ENCODE results near the gene PATJ.
A peak's percentile ranks its signal among the peaks of the same experiment; 100 is the strongest.
"Not testable (repeated sequence)": the region's sequence is repeated elsewhere in the genome, so short reads cannot be mapped to it uniquely, and the experiment has no call there.

PATJ gene, protein sequence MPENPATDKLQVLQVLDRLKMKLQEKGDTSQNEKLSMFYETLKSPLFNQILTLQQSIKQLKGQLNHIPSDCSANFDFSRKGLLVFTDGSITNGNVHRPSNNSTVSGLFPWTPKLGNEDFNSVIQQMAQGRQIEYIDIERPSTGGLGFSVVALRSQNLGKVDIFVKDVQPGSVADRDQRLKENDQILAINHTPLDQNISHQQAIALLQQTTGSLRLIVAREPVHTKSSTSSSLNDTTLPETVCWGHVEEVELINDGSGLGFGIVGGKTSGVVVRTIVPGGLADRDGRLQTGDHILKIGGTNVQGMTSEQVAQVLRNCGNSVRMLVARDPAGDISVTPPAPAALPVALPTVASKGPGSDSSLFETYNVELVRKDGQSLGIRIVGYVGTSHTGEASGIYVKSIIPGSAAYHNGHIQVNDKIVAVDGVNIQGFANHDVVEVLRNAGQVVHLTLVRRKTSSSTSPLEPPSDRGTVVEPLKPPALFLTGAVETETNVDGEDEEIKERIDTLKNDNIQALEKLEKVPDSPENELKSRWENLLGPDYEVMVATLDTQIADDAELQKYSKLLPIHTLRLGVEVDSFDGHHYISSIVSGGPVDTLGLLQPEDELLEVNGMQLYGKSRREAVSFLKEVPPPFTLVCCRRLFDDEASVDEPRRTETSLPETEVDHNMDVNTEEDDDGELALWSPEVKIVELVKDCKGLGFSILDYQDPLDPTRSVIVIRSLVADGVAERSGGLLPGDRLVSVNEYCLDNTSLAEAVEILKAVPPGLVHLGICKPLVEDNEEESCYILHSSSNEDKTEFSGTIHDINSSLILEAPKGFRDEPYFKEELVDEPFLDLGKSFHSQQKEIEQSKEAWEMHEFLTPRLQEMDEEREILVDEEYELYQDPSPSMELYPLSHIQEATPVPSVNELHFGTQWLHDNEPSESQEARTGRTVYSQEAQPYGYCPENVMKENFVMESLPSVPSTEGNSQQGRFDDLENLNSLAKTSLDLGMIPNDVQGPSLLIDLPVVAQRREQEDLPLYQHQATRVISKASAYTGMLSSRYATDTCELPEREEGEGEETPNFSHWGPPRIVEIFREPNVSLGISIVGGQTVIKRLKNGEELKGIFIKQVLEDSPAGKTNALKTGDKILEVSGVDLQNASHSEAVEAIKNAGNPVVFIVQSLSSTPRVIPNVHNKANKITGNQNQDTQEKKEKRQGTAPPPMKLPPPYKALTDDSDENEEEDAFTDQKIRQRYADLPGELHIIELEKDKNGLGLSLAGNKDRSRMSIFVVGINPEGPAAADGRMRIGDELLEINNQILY (N-terminal part only)

DNA sequence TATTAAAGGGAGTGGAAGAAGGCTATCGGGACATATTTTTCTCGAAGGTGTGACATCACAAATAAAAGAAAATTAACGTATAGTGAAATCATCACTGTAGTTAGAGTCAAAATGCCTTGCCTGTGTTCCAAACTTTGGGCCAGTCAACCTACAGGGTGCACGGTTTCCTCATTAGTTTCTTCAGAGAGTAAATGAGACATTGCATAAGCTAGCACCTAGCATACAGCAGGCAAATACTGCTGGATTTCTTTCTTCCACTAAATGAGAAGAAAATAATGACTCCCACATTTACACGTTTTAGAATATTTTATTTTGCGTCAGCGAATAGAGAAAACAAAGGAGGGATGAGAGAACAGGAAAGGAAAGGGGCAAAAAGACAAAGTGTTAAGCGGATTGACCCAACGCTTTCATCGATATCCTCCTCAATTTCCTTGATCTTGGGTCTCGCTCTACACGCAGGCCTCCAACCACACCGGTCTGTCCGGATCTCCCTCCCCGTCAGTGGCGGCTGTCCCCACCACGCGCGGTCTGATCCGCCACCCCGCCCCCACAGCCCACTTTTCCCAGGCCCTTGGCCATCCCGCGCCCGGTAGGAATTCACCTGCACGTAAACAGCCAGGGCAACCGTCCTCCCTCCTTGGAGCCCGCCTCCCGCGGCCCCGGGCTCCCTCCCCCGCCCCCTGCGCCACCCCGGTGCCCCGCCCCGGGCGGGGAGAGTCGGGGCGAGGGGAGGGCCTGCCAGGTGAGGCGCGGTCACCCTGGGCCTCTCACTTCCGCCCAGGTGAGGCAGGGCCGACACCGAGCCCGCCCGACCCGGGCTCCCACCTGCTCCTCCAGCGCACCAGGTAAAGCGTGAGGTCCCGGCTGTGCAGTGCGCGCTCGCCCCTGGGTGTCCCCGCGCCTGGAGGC is at the start of gene PATJ:
TSS of gene PATJ (plus strand) at position 770 of the 909 bp plus-strand sequence. CDS start 20,413 bp downstream, outside the sequence.
- peak; percentile 66 for DNase-seq (ENCODE audit: low read depth)

DNA sequence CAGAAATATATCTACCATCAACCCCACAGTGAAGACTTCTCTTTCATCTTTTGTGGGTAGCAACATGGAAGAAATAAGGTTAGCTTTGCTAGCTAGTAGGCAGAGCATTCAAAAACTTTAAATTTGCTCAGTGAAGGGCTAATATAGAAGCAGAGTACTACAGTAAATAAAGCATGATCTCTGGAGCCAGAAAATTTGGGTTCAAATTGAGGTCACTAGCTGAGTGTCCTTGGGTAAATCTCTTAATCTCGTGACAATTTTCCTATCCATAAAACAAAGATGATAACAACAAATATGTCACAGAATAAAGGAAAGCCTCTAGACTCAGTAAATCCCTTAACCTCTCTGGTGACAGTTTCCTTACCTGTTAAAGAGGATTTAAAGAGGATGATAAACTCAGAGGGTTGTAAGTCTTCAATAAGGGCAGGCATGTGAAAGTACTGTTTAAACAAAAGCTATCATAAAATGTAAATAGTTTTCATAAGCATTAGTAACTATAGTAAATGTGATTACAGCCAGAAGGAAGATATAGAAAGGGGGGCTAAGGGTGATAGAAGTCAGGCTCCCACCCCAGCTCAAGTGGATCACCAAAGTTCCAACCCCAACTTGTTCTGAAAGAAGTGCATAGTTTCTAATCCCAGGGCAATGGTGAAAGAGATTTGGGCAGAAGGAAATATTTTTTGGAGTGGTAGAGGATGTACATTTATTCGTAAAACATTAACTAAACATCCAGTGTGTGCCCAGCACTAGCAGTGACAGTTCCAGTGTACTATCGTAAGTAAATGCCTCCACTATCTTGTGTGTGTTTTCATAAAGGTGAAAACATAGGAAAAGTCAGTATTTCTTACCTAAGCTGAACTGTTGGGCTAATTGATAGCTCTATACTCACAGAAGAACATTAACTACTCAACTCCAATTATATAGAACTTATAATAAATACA is 42.1 kb upstream of the PATJ start:
- no peak for DNase-seq (ENCODE audit: low read depth)

DNA sequence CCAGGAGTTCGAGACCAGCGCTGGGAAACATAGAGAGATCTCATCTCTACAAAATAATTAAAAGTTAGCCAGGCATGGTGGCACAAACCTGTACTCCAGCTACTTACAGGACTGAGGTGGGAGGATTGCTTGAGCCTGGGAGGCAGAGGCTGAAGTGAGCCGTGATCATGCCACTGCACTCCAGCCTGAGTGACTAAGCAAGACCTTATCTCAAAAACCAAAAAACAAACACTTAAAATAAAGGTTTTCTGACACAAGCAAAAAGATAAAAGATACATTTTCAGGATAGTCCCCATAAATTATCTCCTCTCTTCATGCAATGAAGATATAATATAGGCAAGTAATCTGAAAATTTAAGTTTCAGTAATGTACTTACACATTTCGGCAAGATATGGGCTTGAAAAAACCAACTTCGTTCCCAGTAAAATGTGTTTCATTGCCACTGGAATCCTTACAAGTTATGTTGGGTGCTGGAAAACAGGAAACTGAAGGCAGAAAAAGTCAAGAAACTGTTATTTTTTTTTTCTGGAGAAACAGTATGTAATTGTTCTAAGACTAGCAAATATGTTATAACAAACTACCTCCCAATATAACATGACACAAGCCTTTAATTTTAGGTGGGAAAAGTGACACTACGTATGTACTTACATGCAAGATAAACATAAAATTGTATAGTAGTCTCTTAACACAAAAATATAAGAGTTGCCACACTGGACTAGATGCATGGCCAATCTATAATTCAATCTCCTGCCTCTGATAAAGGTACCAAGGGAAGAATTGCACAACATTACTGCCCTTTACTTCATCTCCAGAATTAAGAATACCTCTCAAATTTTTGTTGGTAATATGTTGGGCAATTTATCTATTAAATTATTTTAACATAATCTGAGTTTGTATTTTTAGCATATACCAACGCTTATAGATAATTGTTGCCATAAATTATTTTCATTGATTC is 33.0 kb upstream of the PATJ start:
- no peak for DNase-seq (ENCODE audit: low read depth)

DNA sequence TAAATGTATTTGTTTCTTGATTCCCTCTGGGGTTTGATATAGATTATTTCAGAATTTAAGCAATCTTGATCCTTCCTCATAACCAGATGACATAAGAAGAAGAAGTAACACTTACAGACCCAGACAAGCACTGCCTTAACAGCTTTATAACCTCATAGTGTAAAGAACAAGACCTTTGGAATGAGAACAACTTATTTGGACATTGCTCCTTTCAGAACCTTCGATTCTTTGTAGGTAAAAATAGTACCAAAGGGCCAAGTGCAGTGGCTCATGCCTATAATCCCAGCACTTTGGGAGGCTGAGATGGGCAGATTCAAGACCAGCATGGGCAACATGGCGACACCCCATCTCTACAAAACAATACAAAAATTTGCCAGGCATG is 32.4 kb upstream of the PATJ start:
- no peak for DNase-seq (ENCODE audit: low read depth)

DNA sequence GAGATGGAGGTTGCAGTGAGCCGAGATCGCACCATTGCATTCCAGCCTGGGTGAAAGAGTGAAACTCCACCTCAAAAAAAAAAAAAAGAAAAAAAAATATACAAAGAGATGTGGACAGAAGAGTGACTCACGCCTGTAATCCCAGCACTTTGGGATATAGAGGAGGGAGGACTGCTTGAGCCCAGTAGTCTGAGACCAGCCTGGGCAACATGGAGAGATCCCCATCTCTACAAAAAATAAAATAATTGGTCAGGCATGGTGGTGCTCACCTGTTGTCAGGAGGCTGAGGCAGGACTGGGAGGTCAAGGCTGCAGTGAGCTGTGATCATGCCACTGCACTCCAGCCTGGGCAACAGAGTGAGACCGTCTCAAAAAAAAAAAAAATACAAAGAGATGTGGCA is 31.0 kb upstream of the PATJ start:
- not testable (repeated sequence) for DNase-seq (ENCODE audit: low read depth)

DNA sequence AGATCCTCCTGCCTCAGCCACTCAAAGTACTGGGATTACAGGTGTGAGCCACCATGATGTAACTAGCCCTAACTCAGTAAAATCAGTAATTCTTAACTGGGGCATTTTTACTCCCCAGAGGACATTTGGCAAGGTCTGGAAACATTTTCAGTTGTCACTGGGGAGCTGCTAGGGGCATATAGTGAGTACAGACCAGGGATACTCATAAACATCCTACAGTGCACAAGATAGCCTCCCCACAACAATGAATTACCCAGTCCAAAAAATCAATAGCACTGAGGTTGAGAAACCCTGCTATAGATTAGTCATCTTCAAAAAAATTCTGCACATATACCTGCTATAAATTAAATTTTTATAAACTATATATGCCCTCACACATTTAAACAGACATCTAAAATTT is 30.3 kb upstream of the PATJ start:
- DNase-seq (ENCODE audit: low read depth): no peak

DNA sequence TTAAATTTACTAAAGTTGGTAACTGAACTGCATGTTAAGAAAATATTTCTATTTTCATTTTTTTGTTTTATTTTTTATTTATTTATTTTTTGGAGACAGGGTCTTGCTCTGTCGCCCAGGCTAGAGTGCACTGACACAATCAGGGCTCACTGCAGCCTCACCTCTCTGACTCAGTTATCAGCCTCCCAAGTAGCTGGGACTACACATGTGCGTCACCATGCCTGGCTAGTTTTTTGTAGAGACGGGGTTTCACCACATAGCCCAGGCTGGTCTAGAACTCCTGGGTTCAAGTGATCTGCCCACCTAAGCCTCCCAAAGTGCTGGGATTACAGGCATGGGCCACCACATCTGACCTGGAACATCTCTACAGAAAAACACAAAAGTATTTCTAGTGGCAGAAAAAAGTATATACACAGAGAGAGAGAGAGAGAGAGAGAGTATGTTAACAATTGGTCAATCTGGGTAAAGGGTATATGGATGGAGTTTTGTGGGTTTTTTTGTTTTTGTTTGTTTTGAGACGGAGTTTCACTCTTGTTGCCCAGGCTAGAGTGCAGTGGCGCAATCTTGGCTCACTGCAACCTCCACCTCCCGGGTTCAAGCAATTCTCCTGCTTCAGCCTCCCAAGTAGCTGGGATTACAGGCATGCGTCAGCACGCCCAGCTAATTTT is 23.1 kb upstream of the PATJ start:
- DNase-seq (ENCODE audit: low read depth): not testable (repeated sequence)

DNA sequence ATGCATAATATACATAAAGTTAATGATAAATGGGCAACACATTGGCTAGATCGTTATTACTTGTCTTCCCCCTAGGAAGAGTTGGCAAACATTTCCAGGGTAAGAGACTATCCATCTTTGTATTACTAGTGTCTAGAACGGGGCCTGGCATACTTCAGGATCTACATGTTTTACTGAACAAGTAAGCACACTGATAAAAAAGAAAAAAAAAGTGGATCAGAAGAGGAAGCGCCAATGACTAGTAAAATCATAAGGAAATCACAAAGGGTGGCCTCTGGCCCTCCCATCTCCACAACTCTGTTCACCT is 17.8 kb upstream of the PATJ start:
- no peak for DNase-seq (ENCODE audit: low read depth)

DNA sequence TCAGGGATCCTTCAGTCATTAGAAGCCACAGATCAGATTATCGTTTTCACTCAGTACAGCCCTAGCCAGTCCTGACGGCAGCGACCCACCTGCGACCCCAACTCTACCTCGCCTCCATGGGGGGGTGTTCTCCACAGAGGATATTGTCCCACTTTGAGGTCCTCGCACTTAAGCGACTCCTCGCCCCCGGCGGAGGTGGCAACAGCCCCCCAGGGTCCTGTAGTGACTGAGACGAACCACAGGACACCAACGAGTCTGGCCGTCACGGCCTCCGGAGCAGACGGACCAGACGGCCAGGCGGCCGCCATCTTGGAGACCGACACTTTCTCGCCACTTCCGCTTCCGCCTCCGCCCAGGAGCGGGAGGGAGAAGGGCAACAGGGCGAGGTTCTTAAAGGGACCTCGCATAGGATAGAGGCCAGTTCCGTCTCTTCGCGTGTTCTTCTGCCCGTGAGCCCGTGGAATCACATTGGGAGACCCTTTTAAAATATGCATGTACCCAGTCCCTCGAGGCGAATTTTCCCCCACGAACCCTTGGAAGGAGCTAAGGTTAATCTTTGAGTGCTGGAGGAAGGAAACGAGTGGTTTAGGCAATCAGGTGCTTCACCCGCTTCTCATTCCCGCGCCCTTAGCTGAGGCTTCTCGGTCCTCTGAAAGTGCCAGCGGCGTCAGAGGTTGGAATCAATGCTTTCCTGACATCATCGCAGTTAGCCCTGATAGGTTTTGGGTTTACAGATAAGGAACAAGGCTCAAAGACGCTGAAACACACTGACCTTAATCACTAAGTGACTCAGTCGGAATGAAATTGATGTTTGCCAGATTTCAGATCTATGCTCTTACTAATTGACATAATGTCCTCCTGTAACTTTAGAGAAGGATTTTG is 17.2 kb upstream of the PATJ start, which contains the start of gene TM2D1:
TSS of gene TM2D1 (minus strand) at position 329 of the 882 bp plus-strand sequence. CDS start at position 308, 21 bp downstream.
- DNase-seq (ENCODE audit: low read depth): peak; percentile 81

DNA sequence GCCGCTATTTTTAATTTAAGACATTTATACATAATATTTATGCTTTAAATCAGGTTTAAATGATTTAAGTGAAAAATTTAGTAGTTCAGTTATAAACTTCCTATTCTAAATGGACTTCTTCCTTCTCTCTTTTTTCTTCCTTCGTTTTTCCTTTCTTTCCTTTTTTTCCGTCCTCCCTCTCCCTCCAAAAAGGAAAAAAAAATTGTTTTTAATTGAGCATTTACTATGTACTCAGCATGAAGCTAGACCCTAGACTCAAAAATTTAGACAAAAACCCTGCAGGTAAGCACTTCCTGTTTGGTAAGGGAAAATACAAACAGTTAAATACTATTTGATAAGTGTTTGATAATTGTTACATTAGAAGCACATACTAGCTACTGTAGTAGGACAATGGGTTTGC is 14.7 kb upstream of the PATJ start:
- no peak for DNase-seq (ENCODE audit: low read depth)

DNA sequence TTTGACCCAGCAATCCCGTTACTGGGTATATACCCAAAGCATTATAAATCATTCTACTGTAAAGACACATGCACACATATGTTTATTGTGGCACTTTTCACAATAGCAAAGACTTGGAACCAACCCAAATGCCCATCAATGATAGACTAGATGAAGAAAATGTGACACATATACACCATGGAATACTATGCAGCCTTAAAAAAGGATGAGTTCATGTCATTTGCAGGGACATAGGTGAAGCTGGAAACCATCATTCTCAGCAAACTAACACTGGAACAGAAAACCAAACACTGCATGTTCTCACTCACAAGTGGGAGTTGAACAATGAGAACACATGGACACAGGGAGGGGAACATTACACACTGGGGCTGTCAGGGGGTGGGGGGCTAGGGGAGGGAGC is 11.6 kb upstream of the PATJ start:
- not testable (repeated sequence) for DNase-seq (ENCODE audit: low read depth)

DNA sequence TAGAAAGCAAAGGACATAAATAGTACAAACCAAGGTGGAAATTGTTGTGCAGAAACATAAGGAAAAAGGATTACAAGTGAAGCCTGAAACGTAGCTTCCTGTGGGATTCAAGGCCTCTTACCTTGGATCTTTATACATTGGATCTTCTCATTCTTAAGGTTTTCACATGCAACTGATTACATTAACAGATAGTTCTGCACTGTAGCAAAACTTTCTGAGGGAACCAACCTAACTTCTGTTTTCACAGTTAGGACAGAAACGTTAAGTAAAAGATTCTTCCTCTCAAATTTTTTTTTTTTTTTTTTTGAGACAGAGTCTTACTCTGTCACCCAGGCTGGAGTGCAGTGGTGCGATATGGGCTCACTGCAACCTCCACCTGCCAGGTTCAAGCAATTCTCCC is 9.6 kb upstream of the PATJ start:
- no peak for DNase-seq (ENCODE audit: low read depth)

DNA sequence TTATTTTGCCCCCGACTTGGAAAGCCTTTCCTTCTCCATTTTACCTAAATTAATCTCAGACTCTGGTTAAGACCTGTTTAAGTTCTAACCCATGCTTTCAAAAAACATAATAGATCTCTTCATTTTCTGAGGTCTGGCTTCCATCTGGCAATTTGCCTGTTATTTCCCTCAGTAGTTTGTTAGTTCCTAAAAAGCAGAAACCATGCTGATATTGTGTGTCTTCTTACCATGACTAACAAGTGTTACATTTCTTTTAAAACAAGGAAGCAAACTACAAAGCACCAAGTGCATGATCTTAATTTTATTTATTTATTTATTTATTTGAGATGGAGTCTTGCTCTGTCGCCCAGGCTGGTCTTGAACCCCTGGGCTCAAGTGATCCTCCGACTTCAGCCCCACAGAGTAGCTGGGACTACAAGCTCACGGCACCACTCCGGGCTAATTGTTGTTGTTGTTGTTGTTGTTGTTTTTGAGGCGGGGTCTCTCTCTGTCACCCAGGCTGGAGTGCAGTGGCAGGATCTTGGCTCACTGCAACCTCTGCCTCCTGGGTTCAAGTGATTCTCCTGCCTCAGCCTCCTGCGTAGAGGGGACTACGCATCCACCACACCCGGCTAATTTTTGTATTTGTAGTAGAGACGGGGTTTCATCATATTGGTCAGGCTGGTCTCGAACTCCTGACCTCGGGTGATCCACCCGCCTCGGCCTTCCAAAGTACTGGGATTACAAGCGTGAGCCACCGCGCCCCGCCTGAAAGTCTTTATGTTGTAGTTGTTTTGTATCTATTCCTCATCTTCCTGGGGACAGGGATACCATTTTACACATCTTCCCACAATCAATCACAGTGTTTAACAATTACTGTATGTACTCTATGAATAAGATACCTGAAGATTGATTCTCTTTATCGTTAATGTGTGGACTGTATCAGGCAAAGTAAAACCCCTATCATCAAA is 1.3 kb upstream of the PATJ start:
- DNase-seq (ENCODE audit: low read depth): no peak

DNA sequence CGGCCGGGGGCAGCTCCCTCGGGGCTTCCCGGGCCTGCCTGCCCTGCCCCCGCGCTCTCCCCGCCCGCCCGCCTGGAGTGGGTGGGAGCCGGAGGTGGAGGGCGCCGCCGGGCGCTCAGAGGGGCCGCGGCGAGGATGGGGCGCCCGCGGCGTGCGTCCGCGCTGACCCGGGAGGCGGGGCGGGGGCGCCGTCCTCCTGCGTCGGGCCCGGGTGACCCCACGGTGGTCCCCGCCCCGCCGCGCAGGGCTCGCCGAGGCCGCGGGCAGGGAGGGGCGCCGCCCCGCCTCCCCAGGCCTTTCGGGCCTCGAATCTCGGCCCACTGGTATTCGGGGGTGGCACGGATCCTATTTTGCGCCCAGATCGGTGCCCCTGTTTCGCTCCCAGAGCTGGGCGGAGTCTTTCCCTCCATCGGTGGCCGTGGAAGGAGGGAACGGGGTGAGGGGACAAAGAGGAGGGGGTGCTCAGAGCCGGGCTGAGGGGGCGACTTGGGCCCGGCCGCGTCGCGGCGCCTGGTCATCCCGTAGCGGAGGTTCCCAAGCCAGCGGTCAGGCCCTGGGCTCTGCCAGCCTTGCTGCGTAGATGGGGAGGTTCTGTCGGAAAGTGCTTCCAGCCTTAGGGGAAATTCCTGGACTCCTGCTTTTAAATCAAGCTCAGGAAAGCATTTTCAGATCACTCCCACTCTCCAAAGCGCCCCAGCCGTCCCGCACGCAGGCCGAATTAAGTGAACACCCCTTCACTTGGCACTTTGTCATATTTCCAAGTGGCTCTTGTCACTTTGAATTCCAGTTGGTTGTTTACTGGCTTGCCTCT is 545 bp downstream of the PATJ start:
- DNase-seq (ENCODE audit: low read depth): no peak

DNA sequence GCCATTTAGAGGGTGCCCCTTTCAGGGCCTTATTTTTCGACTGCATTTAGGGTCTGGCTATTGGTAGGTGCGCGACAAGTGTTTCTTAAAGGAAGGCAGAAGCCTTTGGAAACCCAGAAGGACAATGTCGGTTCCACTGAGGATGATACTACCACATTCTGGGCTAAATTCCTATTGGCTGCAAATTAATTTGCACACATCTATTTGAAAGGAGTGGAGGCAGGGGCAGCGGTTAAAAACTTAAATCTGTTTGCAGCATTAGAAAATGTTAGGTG is 1.1 kb downstream of the PATJ start:
- DNase-seq (ENCODE audit: low read depth): no peak

Data from activated T-helper 1 cell treated with Interleukin-2 at 50 U/mL for 16 hours (primary cell).